Heart left ventricle (tissue), 16 donors: Measurements from ENCODE around the gene NAA25. TPM values are rescaled to one million over a fixed set of nuclear protein-coding genes. Genes with fewer than 3 reads are reported as not detected.
"Not testable (repeated sequence)": the region's sequence is repeated elsewhere in the genome, so short reads cannot be mapped to it uniquely, and the experiment has no call there.

Experiments used
- ATAC-seq, 4 donors: fragments of 200-7000 bp; cut with Tn5 transposase; one replicate each; pipeline ENCODE4 v1.9.1; 2020 to 2022; ENCODE audit warnings: moderate library complexity in 4 of 4, mild to moderate bottlenecking in 3 of 4, moderate number of reproducible peaks in 1 of 4
- DNase-seq, 5 donors: peaks; one replicate each; pipeline ENCODE4 v3.0.0-alpha.2; 2020
- H3K27ac ChIP-seq, 12 donors: fragments of 200-600 bp; sonication (generic) in 4 of 12; one replicate each; pipeline versions ENCODE4 v1.5.0 to v1.8.0; 2016 to 2022; ENCODE audit warnings: mild to moderate bottlenecking in 2 of 12
- H3K27me3 ChIP-seq, 9 donors: fragments of 200-600 bp; sonication (generic) in 2 of 9; one replicate each; pipeline versions ENCODE4 v1.5.1 to v1.8.0; 2016 to 2022; ENCODE audit warnings: mild to moderate bottlenecking in 3 of 9
- H3K36me3 ChIP-seq, 9 donors: fragments of 200-600 bp; sonication (generic) in 2 of 9; one replicate each; pipeline versions ENCODE4 v1.5.0 to v1.8.0; 2018 to 2022; ENCODE audit warnings: mild to moderate bottlenecking in 2 of 9
- H3K4me1 ChIP-seq, 12 donors: fragments of 200-600 bp; sonication (generic) in 4 of 12; one replicate each; pipeline versions ENCODE4 v1.5.0 to v1.8.0; 2016 to 2022; ENCODE audit warnings: mild to moderate bottlenecking in 3 of 12
- H3K4me3 ChIP-seq, 12 donors: fragments of 200-600 bp; sonication (generic) in 4 of 12; one replicate each; pipeline versions ENCODE4 v1.5.0 to v1.8.0; 2017 to 2022; ENCODE audit warnings: mild to moderate bottlenecking in 9 of 12, moderate library complexity in 4 of 12
- H3K9me3 ChIP-seq, 12 donors: fragments of 200-600 bp; sonication (generic) in 4 of 12; one replicate each; pipeline versions ENCODE4 v1.5.0 to v1.8.0; 2016 to 2022; ENCODE audit warnings: mild to moderate bottlenecking in 1 of 12
- POLR2A ChIP-seq, 2 donors: fragments of 450-650 bp; IDR thresholded peaks; one replicate each; pipeline ENCODE4 v1.6.1; 2017; ENCODE audit warnings: antibody characterized with exemption in 2 of 2, mild to moderate bottlenecking in 2 of 2, moderate library complexity in 2 of 2
- WGBS, 4 donors: extraction: QIAGEN DNeasy Blood & Tissue Kit in 2 of 4; methylation state at CpG; one replicate each; pipeline versions ENCODE4 v1.1.5 to v1.1.7; 2013 to 2018; 5-methylcytosine and 5-hydroxymethylcytosine counted together
- intact Hi-C, 10 donors: fragments of 100-400 bp; cut with DNase I; formaldehyde crosslinking; loops; one replicate each; pipeline versions ENCODE4 v1.11.1 to v1.14.2; 2022
- polyA plus RNA-seq, 2 donors: library from polyadenylated mRNA; stranded (reverse); fragments of 200-250 nt; gene quantifications; one replicate each; pipeline ENCODE4 v1.2.3, GENCODE V29; 2013
- total RNA-seq, 9 donors: library from RNA; depleted of rRNA in 2 of 9; stranded (reverse); fragments of >200 nt in 2 of 9; fragmentation: NEBNext Ultra II Directional in 3 of 9; extraction: Animal tissue kit (Norgen Biotek cat#: 25700) in 3 of 9; gene quantifications; one replicate each; pipeline versions ENCODE4 v1.1.0 to v1.2.4, GENCODE V29; 2016 to 2023
- TF ChIP-seq, protein P1 (sequence below), 12 donors: fragments of 200-600 bp; sonication (generic) in 4 of 12; IDR thresholded peaks; one replicate each; pipeline versions ENCODE4 v1.5.0 to v1.8.0; 2018 to 2022; ENCODE audit warnings: antibody characterized with exemption in 12 of 12, mild to moderate bottlenecking in 5 of 12
- donor health status: ischemic (EF 13 %, LVEDD 7.1; RV severe dilation, severe dysfunction).
- donor health status: healthy with polysubstance abuse.
- donor health status: DM: no; HTN: yes; CAD: no.
- donor health status: DM: no; HTN: no; CAD: no.
- donor health status: ischemic (EF 25% LVEDD 6.9; RV normal size, moderate dysfunction).
- donor health status: ischemic (EF 25% LVEDD 5.7; RV mildly dilated, moderate dysfunction).
- donor health status: healthy.
- donor health status: DM: yes; HTN: yes; CAD: no.
- donor health status: ischemic (EF 35%, LVEDD 5.7; RV mildly dilated, moderate dysfunction).
- donor health status: nonischemic (EF 11% LVEDD 7.7; RV severe dilation, severe dysfunction).
- donor health status: DM: yes; HTN: yes; CAD: no.
- donor health status: PGD.
- donor health status: ischemic (EF 29% LVEDD 5.4; RV normal size, mild dysfunction).
- donor health status: nonischemic (EF 23%, LVEDD 6.1; RV moderate dilation, normal function).

The NAA25 gene
- total and polyA plus RNA-seq, 11 donors: 5.0 to 25.9 (median 14.4) TPM

DNA sequence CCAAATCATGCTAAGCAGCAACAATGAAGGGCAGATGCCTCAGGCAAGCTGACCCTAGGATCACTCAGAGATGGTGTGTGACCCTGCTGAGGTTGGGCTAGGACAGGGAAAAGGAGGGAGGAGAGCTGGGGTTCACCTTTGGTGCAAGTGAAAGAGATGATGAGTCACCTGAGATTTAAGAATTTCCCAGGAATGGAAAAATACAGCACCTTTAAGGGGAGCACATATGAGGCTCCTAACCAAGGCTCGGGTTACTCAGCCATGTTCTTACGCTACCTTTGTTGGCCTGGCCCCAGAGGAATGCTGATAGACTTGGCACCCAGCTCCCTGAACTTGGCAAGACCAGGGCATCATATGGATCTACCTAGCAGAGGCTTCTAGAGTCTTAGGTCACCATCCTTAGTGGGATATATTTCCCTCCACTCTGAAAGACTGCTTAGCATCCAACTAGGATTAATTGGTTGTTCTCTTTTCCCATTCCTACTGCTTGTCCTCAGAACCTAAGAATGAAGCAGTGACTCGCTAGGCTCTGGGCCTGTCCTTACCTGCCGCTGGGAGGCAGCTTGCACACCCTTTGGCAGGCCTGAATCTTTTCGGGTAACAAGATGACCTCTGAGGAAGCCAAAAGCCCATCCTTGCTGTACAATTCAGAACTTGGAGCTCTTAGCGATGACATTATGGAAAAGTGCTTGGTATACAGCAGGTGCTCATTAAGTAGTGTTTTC lies 4.0 kb upstream of the NAA25 start:
- no peak overlapping the region for H3K27ac ChIP-seq
- H3K36me3 ChIP-seq: no peaks in the 10 kb centered on the region
- 79 to 94% (median 83%) methylated on average over 6 of the region's 6 CpGs for WGBS, 4 donors
- no peak overlapping the region for H3K4me3 ChIP-seq
- peaks cover 0 to 26% (median 21%) of the 10 kb centered on the region in 12 donors for H3K4me1 ChIP-seq
- TF ChIP-seq, protein P1, sequence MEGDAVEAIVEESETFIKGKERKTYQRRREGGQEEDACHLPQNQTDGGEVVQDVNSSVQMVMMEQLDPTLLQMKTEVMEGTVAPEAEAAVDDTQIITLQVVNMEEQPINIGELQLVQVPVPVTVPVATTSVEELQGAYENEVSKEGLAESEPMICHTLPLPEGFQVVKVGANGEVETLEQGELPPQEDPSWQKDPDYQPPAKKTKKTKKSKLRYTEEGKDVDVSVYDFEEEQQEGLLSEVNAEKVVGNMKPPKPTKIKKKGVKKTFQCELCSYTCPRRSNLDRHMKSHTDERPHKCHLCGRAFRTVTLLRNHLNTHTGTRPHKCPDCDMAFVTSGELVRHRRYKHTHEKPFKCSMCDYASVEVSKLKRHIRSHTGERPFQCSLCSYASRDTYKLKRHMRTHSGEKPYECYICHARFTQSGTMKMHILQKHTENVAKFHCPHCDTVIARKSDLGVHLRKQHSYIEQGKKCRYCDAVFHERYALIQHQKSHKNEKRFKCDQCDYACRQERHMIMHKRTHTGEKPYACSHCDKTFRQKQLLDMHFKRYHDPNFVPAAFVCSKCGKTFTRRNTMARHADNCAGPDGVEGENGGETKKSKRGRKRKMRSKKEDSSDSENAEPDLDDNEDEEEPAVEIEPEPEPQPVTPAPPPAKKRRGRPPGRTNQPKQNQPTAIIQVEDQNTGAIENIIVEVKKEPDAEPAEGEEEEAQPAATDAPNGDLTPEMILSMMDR (IDR thresholded peaks at IDR 0.05): no peak
- TF ChIP-seq POLR2A (IDR thresholded peaks at IDR 0.05): no peak
- H3K9me3 ChIP-seq: no peaks in the 10 kb centered on the region
- H3K27me3 ChIP-seq: no peaks in the 10 kb centered on the region
- intact Hi-C loops: no loop called here
- ATAC-seq: no peak
- no peak for DNase-seq

DNA sequence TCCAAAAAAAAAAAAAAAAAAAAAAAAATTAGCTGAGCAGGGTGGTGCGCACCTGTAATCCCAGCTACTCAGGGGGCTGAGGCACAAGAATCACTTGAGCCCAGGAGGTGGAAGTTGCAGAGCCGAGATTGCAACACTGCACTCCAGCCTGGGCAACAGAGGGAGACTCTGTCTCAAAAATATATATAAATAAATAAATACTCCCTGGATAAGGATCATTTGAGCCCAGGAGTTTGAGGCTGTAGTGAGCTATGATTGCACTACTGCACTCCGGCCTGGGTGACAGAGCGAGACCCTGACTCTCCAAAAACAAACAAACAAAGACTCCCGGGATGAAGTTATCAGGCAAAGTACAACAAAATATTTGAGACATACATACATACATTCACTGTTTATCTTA lies 3.3 kb upstream of the NAA25 start:
- Histone ChIP-seq H3K4me1 (peaks cover 0 to 28% (median 22%) of the 10 kb centered on the region in 12 donors), H3K36me3 (no peaks in the 10 kb centered on the region), H3K9me3 (no peaks in the 10 kb centered on the region), H3K27me3 (no peaks in the 10 kb centered on the region), H3K27ac (no peak overlapping the region), H3K4me3 (no peak overlapping the region)
- intact Hi-C loops: no loop called here
- 78 to 87% (median 84%) methylated on average over 5 of the region's 5 CpGs for WGBS, 4 donors
- no peak for ATAC-seq
- no peak for DNase-seq
- TF ChIP-seq, protein P1 (IDR thresholded peaks at IDR 0.05): peak in 4 of 12 donors; percentile 4 to 29 (median 18)
- TF ChIP-seq POLR2A (IDR thresholded peaks at IDR 0.05): no peak

- not testable (repeated sequence) for H3K27ac ChIP-seq, H3K36me3 ChIP-seq
- WGBS, 4 donors: 90 to 93% (median 92%) methylated on average over 20 of the region's 20 CpGs
Measured at GRCh38 chr12:112110787-112111662, 2.4 kb upstream of the NAA25 start.

GRCh38 chr12:112107306-112108201 lies 1.0 kb downstream of the NAA25 start:
- H3K36me3 ChIP-seq: peaks cover 0 to 6% (median 0%) of the 10 kb centered on the region in 9 donors
- H3K4me1 ChIP-seq: peaks cover 0 to 52% (median 31%) of the 10 kb centered on the region in 12 donors
- peak overlapping the region in 11 of 12 donors; percentile 85 to 99 (median 95) for H3K27ac ChIP-seq
- H3K27me3 ChIP-seq: no peaks in the 10 kb centered on the region
- ATAC-seq (peak in 3 of 4 donors; percentile 13 to 30 (median 19)), DNase-seq (peak in 3 of 5 donors; percentile 33 to 45 (median 42))
- H3K4me3 ChIP-seq: peak overlapping the region; percentile 48 to 91 (median 78)
- WGBS, 4 donors: 15 to 21% (median 17%) methylated on average over 13 of the region's 13 CpGs
- no peaks in the 10 kb centered on the region for H3K9me3 ChIP-seq
- TF ChIP-seq, protein P1 (IDR thresholded peaks at IDR 0.05): no peak
- TF ChIP-seq POLR2A (IDR thresholded peaks at IDR 0.05): no peak
- intact Hi-C loops: no loop called here

More at GRCh38 chr12:112110787-112111662, 2.4 kb upstream of the NAA25 start:
- H3K9me3 ChIP-seq, ATAC-seq, H3K4me3 ChIP-seq, H3K27me3 ChIP-seq, intact Hi-C loops, DNase-seq: not testable (repeated sequence)
- H3K4me1 ChIP-seq: peaks cover 0 to 28% (median 21%) of the 10 kb centered on the region in 12 donors
